Endodermal cell (in vitro differentiated cells): ENCODE measurements around the gene TMEM267. TPM values are rescaled to one million over a fixed set of nuclear protein-coding genes. Genes with fewer than 3 reads are reported as not detected.

Experiments
- DNase-seq: peaks from one replicate; pipeline ENCODE4 v3.0.0-alpha.2; 2017
- H3K27ac ChIP-seq: 2 replicates; pipeline ENCODE4 v1.5.1; 2013; ENCODE audit warnings: mild to moderate bottlenecking, low read depth, low read length, moderate library complexity
- H3K27me3 ChIP-seq: 2 replicates; pipeline ENCODE4 v1.6.1; 2013; ENCODE audit warnings: mild to moderate bottlenecking, low read length, moderate library complexity; ENCODE audit not compliant: insufficient read depth, control insufficient read depth, poor library complexity, severe bottlenecking
- H3K36me3 ChIP-seq: 2 replicates; pipeline ENCODE4 v1.7.0; 2013; ENCODE audit warnings: mild to moderate bottlenecking, low read length, moderate library complexity; ENCODE audit not compliant: control insufficient read depth, insufficient read depth
- H3K4me1 ChIP-seq: one replicate; pipeline ENCODE4 v1.7.0; 2013; ENCODE audit warnings: low read length; ENCODE audit not compliant: control insufficient read depth, insufficient read depth
- H3K4me3 ChIP-seq: 2 replicates; pipeline ENCODE4 v1.5.1; 2013; ENCODE audit warnings: mild to moderate bottlenecking, low read length, moderate library complexity
- H3K9ac ChIP-seq: 2 replicates; pipeline ENCODE4 v1.6.1; 2013; ENCODE audit warnings: mild to moderate bottlenecking, low read length, moderate library complexity; ENCODE audit not compliant: poor library complexity, severe bottlenecking; ENCODE audit errors: extremely low read depth
- H3K9me3 ChIP-seq: 2 replicates; pipeline ENCODE4 v1.6.1; 2013; ENCODE audit warnings: mild to moderate bottlenecking, low read length, moderate library complexity; ENCODE audit not compliant: control insufficient read depth
- H3K27ac Mint-ChIP-seq: 2 replicates; pipeline ENCODE4 v1.8.0; 2020; ENCODE audit warnings: mixed read lengths
- H3K27me3 Mint-ChIP-seq: 2 replicates; pipeline ENCODE4 v1.8.0; 2021; ENCODE audit warnings: mild to moderate bottlenecking, mixed read lengths; ENCODE audit not compliant: insufficient read depth
- H3K36me3 Mint-ChIP-seq: 2 replicates; pipeline ENCODE4 v1.8.0; 2020; ENCODE audit warnings: low read depth, mixed read lengths
- H3K4me1 Mint-ChIP-seq: 2 replicates; pipeline ENCODE4 v1.8.0; 2020; ENCODE audit warnings: mixed read lengths
- H3K4me3 Mint-ChIP-seq: 2 replicates; pipeline ENCODE4 v1.8.0; 2020; ENCODE audit warnings: mild to moderate bottlenecking, moderate library complexity, mixed read lengths
- H3K9me3 Mint-ChIP-seq: 2 replicates; pipeline ENCODE4 v1.8.0; 2020; ENCODE audit warnings: mild to moderate bottlenecking, mixed read lengths
- CTCF ChIP-seq: fragments of 200-600 bp; sonication (generic); conservative IDR thresholded peaks from 2 replicates; pipeline ENCODE4 v1.5.0; 2021; ENCODE audit warnings: antibody characterized with exemption, mild to moderate bottlenecking
- WGBS, 2 experiments: methylation state at CpG; one replicate each; pipeline versions ENCODE4 v1.1.5 to v1.1.7; 2013; ENCODE audit warnings: missing lambda C conversion rate in 2 of 2, mixed read lengths in 1 of 2; ENCODE audit not compliant: insufficient coverage in 1 of 2, insufficient read length in 1 of 2; 5-methylcytosine and 5-hydroxymethylcytosine counted together
- total RNA-seq, 2 donors: library from RNA; stranded (reverse); fragmentation: NEBNext Ultra II Directional in 1 of 2; extraction: Animal tissue kit (Norgen Biotek cat#: 25700) in 1 of 2; gene quantifications; 2 replicates in 1 of 2; 3 replicates in 1 of 2; pipeline ENCODE4 v1.2.1, GENCODE V29; 2021

The TMEM267 gene
- total RNA-seq, 2 donors from 2014 or later, result 8.3 to 8.9 TPM

GRCh38 chr5:43485406-43485805, 1.7 kb upstream of the TMEM267 start:
- 86 to 96% methylated on average over 1 to 2 of the region's 2 CpGs for WGBS, 2 experiments
- Histone ChIP-seq H3K4me3 (no peak overlapping the region), H3K9ac (no peak overlapping the region), H3K27ac (no peak overlapping the region), H3K36me3 (peaks cover 23% of the 10 kb centered on the region), H3K27me3 (no peaks in the 10 kb centered on the region), H3K9me3 (no peaks in the 10 kb centered on the region), H3K4me1 (no peaks in the 10 kb centered on the region)
- no peak for DNase-seq
- no peak overlapping the region for H3K4me3 Mint-ChIP-seq
- H3K27me3 Mint-ChIP-seq, result no peaks in the 10 kb centered on the region
- peaks cover 3% of the 10 kb centered on the region for H3K36me3 Mint-ChIP-seq
- no peak overlapping the region for H3K27ac Mint-ChIP-seq
- no peaks in the 10 kb centered on the region for H3K9me3 Mint-ChIP-seq
- TF ChIP-seq CTCF, result no peak
- peaks cover 9% of the 10 kb centered on the region for H3K4me1 Mint-ChIP-seq

- Histone ChIP-seq H3K4me3 (peak overlapping the region; percentile 99), H3K27me3 (no peaks in the 10 kb centered on the region), H3K4me1 (no peaks in the 10 kb centered on the region), H3K27ac (peak overlapping the region; percentile 80), H3K9ac (peak overlapping the region; percentile 90), H3K9me3 (no peaks in the 10 kb centered on the region), H3K36me3 (peaks cover 17% of the 10 kb centered on the region)
- Mint-ChIP-seq H3K4me3 (peak overlapping the region; percentile 90), H3K4me1 (peaks cover 9% of the 10 kb centered on the region), H3K36me3 (peaks cover 4% of the 10 kb centered on the region), H3K27ac (peak overlapping the region; percentile 99), H3K9me3 (no peaks in the 10 kb centered on the region), H3K27me3 (no peaks in the 10 kb centered on the region)
- DNase-seq, result peak; percentile 94
- WGBS, 2 experiments, result 2 to 6% methylated on average over 16 to 32 of the region's 32 CpGs
- peak; percentile 87 for TF ChIP-seq CTCF
These were observed 613 bp upstream of the TMEM267 start for GRCh38 chr5:43484106-43484849.

- Histone ChIP-seq H3K36me3 (peaks cover 16% of the 10 kb centered on the region), H3K27ac (peak overlapping the region; percentile 87), H3K4me1 (no peaks in the 10 kb centered on the region), H3K27me3 (no peaks in the 10 kb centered on the region), H3K4me3 (peak overlapping the region; percentile 99), H3K9ac (peak overlapping the region; percentile 90), H3K9me3 (no peaks in the 10 kb centered on the region)
- Mint-ChIP-seq H3K36me3 (peaks cover 7% of the 10 kb centered on the region), H3K9me3 (no peaks in the 10 kb centered on the region), H3K27ac (peak overlapping the region; percentile 99), H3K27me3 (no peaks in the 10 kb centered on the region), H3K4me3 (peak overlapping the region; percentile 90), H3K4me1 (peaks cover 9% of the 10 kb centered on the region)
- 59 to 83% methylated on average over 2 to 6 of the region's 6 CpGs for WGBS, 2 experiments
- TF ChIP-seq CTCF, result no peak
- DNase-seq, result no peak
These were observed 971 bp downstream of the TMEM267 start for GRCh38 chr5:43482490-43483297.
